GOT3 (cell line): ENCODE measurements around the gene XPNPEP2.

ENCODE experiments used
- DNase-seq: peaks from one replicate; lab custom pipeline; 2025; ENCODE audit warnings: mixed read lengths; lab: John Stamatoyannopoulos, UW

The XPNPEP2 gene

GRCh38 chrX:129780441-129781105 lies 41.8 kb downstream of the XPNPEP2 start:
- no peak for DNase-seq

DNA sequence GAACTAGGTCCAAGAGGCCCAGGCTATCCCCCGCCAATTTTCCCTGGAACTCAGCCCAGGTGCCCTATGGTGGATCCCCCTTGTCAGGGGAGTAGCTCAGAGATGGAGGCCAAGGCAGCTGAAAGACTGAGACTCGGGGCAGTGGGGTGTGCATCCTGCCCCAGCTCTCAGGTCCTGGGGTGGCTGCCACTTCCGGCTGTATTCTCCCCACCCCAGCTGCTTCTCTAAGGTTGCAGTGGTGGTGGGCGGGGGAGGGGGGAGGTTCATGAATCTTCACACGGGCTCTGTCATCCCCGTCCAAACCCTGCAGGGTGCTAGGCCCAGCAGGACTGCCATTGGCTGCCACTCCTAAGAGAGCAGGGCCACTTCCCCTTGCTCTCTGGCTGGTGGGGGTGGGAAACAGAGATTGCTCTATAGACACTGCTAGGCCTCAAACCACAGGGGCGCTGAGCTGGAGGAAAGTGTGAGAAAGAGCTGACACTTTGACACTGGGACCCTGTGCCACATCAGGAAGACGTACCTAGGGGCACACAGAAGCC lies 42.4 kb downstream of the XPNPEP2 start:
- DNase-seq = no peak

DNA sequence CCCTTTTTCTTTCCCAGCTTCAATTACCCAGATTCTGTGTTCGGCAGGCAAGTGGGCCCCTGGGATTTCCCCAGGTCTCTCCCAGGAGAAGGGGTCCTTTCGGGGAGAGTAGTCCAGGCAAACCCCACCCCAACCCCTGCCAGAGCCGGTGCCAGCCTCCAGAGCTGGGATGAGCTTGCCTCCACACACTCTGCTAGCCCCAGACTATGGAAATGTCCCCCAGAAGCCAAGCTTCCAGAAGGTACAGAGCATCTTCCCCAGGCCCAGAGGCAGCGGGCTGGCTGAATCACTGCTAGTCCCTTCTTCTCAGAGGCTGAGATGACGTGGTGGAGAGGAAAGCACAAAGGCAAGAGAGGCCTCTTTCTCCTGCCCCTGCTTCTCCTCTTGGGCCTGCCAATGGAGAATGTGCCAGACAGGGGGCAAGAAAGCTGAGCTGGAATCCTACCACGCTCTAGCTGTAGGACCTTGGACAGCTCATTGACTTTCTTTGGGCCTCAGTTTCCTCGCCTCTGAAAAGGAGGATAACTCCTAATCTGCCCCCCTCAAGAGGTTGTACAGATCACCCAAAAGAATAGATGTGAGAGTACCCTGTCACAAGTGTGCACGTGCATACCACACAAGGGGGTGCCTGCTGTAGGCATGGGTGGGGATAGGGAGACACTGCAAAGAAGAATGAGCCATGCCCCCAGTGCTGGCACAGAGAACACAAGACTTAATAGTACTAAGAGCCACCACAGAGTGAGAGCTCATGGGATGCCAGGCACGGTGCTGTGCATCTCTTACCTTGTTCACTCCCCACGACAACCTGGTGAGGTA lies 43.1 kb downstream of the XPNPEP2 start:
- DNase-seq = no peak

DNA sequence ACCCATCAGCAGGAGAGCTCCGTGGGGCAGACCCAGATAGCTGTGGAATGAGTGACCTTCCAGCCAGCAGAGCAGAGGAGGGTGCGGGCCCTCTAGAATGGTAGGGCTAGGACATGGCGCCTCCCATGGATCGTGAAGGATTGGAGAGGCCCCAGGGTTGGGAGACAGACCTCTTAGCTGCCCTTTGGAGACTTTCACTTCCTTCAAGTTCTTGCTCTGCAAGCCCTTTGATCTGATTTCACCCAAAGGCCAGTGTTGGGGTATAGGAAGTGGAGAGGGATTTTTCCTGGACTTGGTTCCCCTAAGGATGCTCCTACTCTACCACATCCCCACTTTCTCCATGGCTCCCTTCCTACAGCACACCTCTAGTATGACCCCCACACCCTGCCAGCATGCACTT lies 43.9 kb downstream of the XPNPEP2 start:
- no peak for DNase-seq

DNA sequence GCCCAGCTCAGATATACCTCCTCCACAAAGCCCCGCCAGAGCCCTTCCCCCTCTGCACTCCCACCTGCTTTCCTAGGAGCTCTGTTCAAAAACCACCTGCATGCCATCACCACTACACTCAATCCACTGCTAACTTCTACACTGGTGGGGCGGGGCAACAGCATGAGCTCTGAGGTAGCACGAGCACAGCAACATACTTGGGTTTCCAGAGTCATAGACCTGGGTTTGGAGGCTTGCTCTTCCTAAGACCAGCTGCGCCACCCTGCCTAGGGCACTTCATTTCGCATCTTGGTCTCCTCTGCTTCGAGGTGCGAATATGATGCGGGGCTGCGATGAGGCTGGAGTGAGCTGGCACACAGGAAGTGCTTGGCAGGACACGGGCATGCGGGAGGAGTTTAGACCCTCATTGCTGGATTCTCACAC lies 44.5 kb downstream of the XPNPEP2 start:
- DNase-seq = no peak

GRCh38 chrX:129784371-129784770 lies 45.6 kb downstream of the XPNPEP2 start:
- DNase-seq = no peak

- DNase-seq = no peak
These were observed 46.6 kb downstream of the XPNPEP2 start for GRCh38 chrX:129785160-129785947.

GRCh38 chrX:129786210-129786651 lies 47.5 kb downstream of the XPNPEP2 start:
- DNase-seq = no peak

- no peak for DNase-seq
These were observed 48.7 kb downstream of the XPNPEP2 start for GRCh38 chrX:129787336-129788055.

DNA sequence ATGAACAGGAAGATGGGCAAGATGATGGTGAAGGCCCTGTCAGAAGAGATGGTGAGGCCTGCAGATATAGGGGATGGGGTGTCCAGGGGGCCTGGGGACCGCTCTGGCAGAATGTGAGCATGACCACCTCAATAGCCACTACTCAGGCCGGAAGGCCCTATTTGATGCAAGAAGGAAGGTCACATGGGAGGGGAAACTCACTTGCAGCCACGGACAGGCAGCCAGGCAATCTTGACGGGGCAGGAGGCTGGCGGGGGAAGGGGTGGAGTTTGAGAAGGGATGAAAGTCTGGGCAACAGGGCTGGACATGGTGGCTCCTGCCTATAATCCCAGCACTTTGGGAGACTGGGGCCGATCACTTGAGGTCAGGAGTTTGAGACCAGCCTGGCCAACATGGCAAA lies 49.7 kb downstream of the XPNPEP2 start:
- DNase-seq = no peak

GRCh38 chrX:129790146-129790545 lies 51.4 kb downstream of the XPNPEP2 start:
- DNase-seq = no peak

DNA sequence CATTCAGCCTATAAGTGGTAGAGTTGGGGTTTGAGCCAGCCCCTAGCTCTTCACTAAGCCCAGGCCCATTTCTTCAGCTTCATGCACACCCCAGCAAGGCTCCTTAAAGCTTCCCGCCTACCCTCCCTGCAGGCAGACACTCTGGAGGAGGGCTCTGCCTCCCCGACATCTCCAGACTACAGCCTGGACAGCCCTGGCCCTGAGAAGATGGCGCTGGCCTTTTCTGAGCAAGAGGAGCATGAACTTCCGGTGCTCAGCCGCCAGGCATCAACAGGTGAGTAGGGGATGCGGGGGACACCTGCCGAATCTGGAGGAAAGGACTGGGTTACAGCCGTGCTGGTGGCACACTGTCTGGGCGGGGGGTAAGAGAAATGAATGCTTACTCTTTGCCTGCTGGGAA lies 52.0 kb downstream of the XPNPEP2 start:
- no peak for DNase-seq

DNA sequence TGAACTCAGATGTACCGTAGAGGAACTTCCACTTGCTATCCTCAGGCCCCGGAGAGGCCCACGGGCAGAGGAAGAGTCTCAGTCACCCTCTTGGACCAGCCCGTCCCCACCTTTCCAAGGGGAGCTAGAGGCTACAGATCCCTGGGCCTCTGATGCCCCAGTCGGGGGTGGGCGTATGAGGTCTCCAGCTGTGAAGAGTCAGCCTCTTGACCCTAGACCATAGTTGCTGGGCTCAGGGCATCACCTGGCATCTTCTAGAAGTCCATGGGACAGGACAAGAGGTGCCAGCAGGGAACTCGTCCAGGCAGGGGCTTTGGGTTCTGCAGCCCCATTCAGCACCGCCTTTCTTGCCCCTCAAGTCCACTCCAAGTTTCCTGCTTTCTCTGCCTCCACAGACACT lies 52.6 kb downstream of the XPNPEP2 start:
- no peak for DNase-seq

DNA sequence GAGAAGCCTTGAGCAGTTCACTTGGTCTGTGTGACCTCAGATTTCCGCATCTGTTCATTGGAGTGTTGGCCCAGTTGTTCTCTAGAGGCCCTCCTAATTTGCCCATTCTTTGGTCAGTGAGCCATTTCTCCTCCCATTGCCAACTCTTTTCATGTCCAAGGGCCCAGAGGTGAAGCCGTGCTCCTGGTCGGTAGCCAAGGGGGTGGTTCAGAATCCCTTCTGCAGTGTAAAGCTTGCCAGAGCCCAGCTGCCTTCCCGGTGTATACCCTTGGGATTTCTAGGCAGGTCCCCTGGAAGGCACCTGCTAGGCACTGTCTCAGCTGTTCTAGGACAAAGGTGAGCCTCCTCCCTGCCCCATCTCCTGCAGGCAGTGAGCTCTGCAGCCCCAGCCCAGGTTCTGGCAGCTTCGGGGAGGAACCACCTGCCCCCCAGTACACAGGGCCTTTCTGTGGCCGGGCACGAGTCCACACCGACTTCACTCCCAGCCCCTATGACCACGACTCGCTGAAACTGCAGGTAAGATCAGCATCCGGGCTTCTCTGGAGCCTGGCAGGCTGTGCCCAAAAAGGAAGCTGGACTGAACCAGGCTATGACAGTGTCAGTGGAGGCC lies 53.3 kb downstream of the XPNPEP2 start:
- DNase-seq = no peak

- no peak for DNase-seq
These were observed 54.0 kb downstream of the XPNPEP2 start for GRCh38 chrX:129792586-129793291.

- DNase-seq = no peak
These were observed 54.9 kb downstream of the XPNPEP2 start for GRCh38 chrX:129793604-129794191.

- no peak for DNase-seq
These were observed 56.8 kb downstream of the XPNPEP2 start for GRCh38 chrX:129795584-129795983.

- DNase-seq = no peak
These were observed 58.6 kb downstream of the XPNPEP2 start for GRCh38 chrX:129797251-129797906.

GRCh38 chrX:129798456-129798855 lies 59.7 kb downstream of the XPNPEP2 start:
- no peak for DNase-seq

DNA sequence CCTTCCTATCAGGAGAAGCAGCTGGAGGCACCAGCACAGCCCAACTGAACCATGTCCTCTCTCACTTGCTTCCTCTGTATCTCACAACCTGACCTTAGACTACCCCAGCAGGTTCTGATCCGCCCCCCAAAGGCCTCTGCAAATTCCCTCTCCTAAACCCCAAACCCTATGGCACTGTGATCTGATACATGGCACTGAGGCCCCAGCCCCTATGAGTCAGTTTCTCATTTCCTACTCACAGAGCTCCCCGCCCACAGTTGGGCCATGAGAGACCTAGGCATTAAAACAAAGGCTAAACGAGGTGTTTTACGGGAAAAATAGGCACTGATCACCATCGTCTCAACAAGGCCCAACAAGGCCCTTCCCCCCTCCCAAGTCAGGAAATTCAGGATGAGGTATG lies 60.1 kb downstream of the XPNPEP2 start:
- no peak for DNase-seq
